ENCODE measurements around the gene KCNH8.

Gene KCNH8

DNA sequence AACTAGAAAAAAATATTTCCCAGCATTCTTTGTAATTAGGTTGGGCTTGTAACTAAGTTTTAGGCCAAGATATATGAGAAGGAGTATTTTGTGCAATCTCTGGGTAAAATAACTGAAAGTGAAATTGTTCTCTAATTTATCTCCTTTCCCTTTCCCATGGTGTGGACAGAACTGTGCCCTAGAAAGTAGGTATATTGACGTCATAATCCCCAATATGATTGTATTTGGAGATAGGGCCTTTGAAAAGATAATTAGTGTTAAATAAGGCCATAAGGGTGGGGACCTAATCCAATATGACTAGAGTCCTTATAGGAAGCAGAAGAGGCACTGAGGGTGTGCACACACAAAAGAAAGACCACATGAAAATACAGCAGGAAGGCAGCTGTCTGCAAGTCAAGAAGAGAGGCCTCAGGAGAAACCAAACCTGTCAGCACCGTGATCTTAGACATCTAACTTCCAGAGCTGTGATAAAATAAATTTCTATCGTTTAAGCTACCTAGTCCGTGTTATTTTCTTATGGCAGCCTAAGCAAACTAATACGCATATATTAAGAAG, 106.6 kb downstream of the KCNH8 start:
- DNase-seq, result no peak

DNA sequence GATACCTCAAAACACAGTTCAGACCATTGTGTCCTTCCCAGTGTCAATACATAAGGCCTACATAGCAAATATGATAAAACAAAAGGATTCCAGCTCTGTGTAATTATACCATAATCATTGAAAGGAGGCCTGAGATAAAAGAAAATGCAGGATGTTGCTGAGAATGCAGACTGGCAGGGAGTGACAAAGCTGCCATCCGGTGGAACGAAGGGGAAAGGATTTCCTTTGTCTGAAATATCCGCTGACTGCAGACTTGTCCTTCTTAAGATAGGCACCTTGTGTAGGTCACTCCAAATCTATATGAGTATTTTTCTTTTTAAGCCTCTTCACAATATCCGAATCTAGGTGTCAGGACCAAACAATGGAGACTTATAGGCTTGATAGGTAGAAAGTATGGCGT, 108.0 kb downstream of the KCNH8 start:
- peak in 2 of 3 experiments; percentile 1 to 9 for DNase-seq

GRCh38 chr3:19263606-19264005, 115.3 kb downstream of the KCNH8 start:
- no peak for DNase-seq

- DNase-seq, result no peak
Measured at GRCh38 chr3:19264424-19264823, 116.1 kb downstream of the KCNH8 start.

DNA sequence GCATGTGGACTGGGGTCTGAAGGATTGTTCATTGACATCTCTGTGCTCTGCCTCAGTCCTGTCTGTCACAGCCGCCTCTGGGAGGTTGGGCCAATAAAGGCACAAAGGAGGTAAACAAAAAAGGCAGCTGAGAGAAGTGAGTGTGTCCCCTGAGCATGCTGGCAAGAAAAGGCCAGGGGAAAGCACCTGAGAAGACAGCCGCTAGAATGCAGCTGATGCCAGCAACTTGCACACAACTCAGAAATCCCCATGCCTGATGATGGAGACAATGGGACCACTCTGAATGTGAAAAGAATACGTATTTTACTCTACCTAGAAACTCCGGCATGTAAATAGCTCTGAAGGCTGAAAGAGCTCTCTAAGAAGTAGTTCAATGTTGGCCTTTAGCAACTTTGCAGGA, 118.7 kb downstream of the KCNH8 start:
- DNase-seq, result no peak

GRCh38 chr3:19270481-19270880, 122.2 kb downstream of the KCNH8 start:
- no peak for DNase-seq

GRCh38 chr3:19272296-19272695, 124.0 kb downstream of the KCNH8 start:
- no peak for DNase-seq

DNA sequence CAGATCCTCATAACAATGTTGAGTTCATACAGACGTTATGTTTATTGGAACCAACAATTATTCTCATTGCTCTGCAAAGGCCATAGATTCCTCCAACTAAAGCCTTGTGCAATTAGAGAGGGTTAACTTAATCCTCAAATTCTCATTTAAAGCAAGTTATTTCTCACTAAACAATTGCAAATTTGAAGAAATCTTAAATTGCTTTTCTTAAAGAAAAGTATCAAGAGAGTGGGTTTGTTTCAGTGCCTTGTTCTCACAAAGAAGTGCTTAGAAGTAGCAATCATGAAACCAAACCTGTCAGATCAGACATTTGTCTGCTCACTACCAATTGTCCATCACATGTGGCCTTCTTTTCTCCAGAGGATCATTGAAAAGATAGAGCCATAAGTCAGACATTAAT, 124.8 kb downstream of the KCNH8 start:
- DNase-seq, result no peak

- DNase-seq, result no peak
Measured at GRCh38 chr3:19274576-19274975, 126.3 kb downstream of the KCNH8 start.

- no peak for DNase-seq
Measured at GRCh38 chr3:19284974-19285373, 136.7 kb downstream of the KCNH8 start.

GRCh38 chr3:19293295-19293694, 145.0 kb downstream of the KCNH8 start:
- no peak for DNase-seq

DNA sequence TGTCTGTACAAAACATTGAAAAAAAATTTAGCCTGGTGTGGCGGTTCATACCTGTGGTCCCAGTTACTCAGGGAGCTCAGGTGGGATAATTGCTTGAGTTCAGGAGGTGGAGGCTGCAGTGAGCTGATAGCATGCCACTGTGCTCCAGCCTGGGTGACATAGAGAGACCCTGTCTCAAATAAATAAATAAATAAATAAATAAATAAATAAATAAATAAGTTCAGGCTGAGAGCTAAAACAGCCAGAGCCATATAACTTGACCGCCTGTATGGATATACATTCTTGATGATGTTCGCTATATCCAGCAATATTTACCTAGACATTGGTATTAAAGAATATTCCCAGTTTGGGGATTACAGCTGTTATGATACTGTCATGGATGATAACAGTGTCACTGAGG, 146.9 kb downstream of the KCNH8 start:
- DNase-seq, result no peak

GRCh38 chr3:19331931-19332330, 183.6 kb downstream of the KCNH8 start:
- no peak for DNase-seq

DNA sequence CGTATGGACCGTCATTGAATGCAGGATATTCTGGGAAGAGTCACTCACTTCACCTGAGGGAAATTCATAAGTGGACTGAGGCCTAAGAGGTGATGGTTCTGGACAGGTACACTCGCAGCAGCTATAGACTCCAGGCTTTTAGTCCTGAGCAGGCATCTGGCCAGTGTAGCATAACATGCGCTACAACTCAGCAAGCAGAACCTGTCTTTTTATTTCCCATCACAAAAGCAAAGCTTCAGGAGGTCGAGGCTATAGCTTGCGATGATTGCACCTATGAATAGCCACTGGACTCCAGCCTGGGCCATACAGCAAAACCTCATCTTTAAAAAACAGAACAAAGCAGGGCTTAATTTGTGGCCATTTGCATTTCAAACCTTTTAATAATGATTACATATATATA, 185.8 kb downstream of the KCNH8 start:
- DNase-seq, result no peak

GRCh38 chr3:19338769-19339168, 190.5 kb downstream of the KCNH8 start:
- no peak for DNase-seq

DNA sequence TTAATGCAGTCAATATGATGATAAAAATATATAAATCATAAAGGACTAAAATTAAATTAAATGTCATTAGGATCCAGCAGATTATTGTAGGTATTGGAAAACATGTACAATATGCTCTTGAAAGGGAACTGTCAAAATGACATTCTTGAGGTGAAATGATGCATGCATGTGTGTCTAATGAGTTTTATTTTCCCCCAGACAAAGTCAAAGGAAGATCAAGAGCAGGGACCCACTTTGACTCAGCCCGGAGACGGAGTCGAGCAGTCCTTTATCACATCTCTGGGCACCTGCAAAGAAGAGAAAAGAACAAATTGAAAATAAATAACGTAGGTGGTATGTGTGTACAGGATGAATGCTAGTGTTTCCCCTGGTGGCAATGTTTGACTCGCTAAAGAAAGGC, 194.1 kb downstream of the KCNH8 start:
- DNase-seq, result peak in 2 of 3 experiments; percentile 9 to 16

GRCh38 chr3:19346759-19347158, 198.4 kb downstream of the KCNH8 start:
- DNase-seq, result peak in 1 of 3 experiments; percentile 2

DNA sequence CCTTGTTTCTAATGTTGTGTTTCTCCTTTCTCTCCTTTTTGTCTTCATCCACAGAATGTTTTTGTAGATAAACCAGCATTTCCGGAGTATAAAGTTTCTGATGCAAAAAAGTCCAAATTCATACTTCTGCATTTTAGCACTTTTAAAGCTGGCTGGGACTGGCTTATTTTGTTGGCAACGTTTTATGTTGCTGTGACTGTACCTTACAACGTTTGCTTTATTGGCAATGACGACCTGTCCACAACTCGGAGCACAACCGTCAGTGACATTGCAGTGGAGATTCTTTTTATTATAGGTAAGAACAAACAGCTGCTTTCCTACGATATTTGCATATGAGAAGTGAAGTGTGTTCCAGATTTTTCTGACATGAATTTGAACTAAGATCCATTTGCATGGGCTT, 199.4 kb downstream of the KCNH8 start:
- DNase-seq, result no peak

- peak in 1 of 3 experiments; percentile 7 for DNase-seq
Measured at GRCh38 chr3:19348500-19348899, 200.2 kb downstream of the KCNH8 start.

DNA sequence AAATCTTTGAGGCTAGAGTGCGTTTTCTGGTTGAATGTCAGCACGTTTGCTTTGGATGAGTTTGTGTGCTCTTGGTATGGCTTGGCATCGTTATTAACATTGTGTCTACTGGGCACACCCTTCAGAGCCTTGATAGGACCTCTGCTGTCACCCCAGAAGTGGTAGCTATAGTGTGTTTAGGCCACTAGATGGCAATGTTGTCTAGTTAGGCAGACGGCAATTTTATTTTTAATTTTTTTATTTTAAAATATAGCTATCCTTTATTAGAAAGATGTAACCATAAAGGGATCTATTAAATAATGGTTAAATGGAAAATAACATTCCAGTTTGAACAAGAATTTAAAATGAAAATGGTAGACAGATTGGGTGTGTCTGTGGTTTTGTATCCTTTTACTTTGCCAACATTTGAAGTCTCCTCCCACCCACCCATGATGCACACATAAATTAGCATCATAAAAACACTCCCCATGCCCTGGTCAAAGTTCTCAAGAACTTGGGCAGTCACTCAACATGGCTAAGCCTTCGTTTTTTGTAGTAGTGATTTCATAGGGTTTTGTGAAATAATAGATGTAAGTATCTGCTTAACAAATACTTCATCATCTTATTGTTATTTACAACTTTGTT, 200.7 kb downstream of the KCNH8 start:
- DNase-seq, result peak; percentile 1 to 27 (median 7)

- no peak for DNase-seq
Measured at GRCh38 chr3:19357947-19358346, 209.6 kb downstream of the KCNH8 start.

DNA sequence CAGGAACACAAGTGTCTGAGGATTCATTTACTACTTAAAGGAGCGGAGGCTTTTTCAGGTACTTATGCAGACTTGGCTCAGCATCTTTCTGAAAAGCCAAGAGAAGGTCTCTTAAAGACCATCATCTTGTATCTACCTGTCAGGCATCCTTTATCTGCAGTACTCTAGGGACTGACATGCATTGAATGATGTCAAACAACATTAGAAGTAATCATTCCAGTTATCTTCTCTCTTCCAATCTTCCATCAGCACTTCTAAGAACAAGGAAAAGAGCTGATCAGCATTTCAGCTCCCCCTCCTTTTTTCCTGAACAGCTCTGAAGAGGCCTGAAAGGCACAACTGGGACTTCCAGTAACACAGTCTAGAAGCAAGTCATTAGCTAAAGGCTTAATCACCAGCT, 214.8 kb downstream of the KCNH8 start:
- no peak for DNase-seq

DNA sequence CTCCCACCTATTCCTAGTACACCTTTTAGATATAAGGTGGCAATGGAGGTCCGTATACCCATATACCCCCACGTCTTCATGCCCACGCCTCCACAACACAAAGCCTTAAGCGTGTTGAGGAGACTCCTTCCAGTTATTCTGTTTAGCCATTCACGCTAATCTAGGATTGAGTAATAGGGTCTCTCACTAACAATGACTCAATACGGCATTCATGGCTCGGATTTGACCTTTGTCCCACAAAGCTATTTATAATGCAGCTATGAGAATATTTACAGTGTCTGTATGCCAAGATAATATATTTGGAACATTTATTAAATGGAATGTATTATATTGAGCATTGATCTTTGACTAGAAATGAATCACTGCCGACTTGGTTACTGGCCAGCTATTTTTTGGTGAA, 215.8 kb downstream of the KCNH8 start:
- DNase-seq, result no peak

GRCh38 chr3:19365471-19365870, 217.2 kb downstream of the KCNH8 start:
- no peak for DNase-seq

DNA sequence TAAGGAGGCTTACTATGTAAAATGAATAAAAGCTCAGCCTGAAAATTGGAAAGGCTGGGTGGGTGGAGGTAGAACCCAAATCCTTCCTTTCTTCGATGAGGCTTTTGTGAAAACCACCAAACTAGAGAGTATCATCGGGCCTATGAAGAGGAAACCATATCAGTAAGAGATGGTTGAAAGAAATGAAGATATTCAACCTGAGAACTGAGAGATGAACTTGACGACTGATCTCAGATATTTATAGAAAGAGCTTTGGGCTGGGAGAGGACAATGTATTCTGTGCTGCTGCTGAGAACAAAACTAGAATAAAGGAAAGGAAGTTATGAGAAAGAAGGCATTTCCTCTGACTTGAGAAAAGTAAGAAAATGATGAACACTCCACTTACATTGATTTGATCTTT, 236.6 kb downstream of the KCNH8 start:
- no peak for DNase-seq
